Astrocyte (in vitro differentiated cells and primary cell): Measurements from ENCODE around the gene ANKS1A. TPM values are rescaled to one million over a fixed set of nuclear protein-coding genes. Genes with fewer than 3 reads are reported as not detected.

Experiments used
- DNase-seq: peaks from one replicate; pipeline ENCODE4 v3.0.0-alpha.2; 2010; ENCODE audit warnings: low read depth
- FAIRE-seq: peaks from 2 replicates; lab custom pipeline; 2011; peaks lifted over from hg19 to GRCh38; lab: Jason Lieb, UNC
- H2AFZ ChIP-seq: 2 replicates; pipeline ENCODE4 v1.6.0; 2012; ENCODE audit warnings: low read depth, low read length, inconsistent platforms
- H3K27ac ChIP-seq: 2 replicates; pipeline ENCODE4 v1.5.1; 2011; ENCODE audit warnings: low read depth, low read length, inconsistent platforms
- H3K27me3 ChIP-seq: 2 replicates; pipeline ENCODE4 v1.6.0; 2011; ENCODE audit warnings: low read length, inconsistent platforms; ENCODE audit not compliant: insufficient read depth
- H3K36me3 ChIP-seq: 2 replicates; pipeline ENCODE4 v1.5.1; 2011; ENCODE audit warnings: low read length, inconsistent platforms; ENCODE audit not compliant: insufficient read depth
- H3K4me1 ChIP-seq: 2 replicates; pipeline ENCODE4 v1.5.1; 2011; ENCODE audit warnings: low read length, inconsistent platforms; ENCODE audit not compliant: insufficient read depth
- H3K4me2 ChIP-seq: 2 replicates; pipeline ENCODE4 v1.6.0; 2012; ENCODE audit warnings: low read length, inconsistent platforms
- H3K4me3 ChIP-seq: 2 replicates; pipeline ENCODE4 v1.5.1; 2011; ENCODE audit warnings: low read depth, mild to moderate bottlenecking, low read length, inconsistent platforms; ENCODE audit not compliant: insufficient read depth
- H3K79me2 ChIP-seq: 2 replicates; pipeline ENCODE4 v1.6.0; 2012; ENCODE audit warnings: mild to moderate bottlenecking, low read length, inconsistent platforms; ENCODE audit not compliant: insufficient read depth
- H3K9ac ChIP-seq: 2 replicates; pipeline ENCODE4 v1.6.0; 2012; ENCODE audit warnings: mild to moderate bottlenecking, low read length, inconsistent platforms
- H3K9me3 ChIP-seq: 2 replicates; pipeline ENCODE4 v1.5.1; 2012; ENCODE audit warnings: low read depth, mild to moderate bottlenecking, low read length, inconsistent platforms; ENCODE audit not compliant: insufficient read depth
- H4K20me1 ChIP-seq: 2 replicates; pipeline ENCODE4 v1.6.0; 2012; ENCODE audit warnings: low read length, inconsistent platforms; ENCODE audit not compliant: insufficient read depth
- H3K27ac Mint-ChIP-seq: one replicate; pipeline ENCODE4 v1.8.0; 2021; ENCODE audit warnings: mild to moderate bottlenecking, mixed read lengths; ENCODE audit not compliant: unreplicated experiment
- H3K27me3 Mint-ChIP-seq: one replicate; pipeline ENCODE4 v1.8.0; 2021; ENCODE audit warnings: low read depth, mixed read lengths; ENCODE audit not compliant: unreplicated experiment
- H3K36me3 Mint-ChIP-seq: one replicate; pipeline ENCODE4 v1.8.0; 2021; ENCODE audit warnings: low read depth, mixed read lengths; ENCODE audit not compliant: unreplicated experiment
- H3K4me1 Mint-ChIP-seq: one replicate; pipeline ENCODE4 v1.8.0; 2021; ENCODE audit warnings: low read depth, mixed read lengths; ENCODE audit not compliant: unreplicated experiment
- H3K4me3 Mint-ChIP-seq: one replicate; pipeline ENCODE4 v1.8.0; 2021; ENCODE audit warnings: mild to moderate bottlenecking, moderate library complexity, mixed read lengths; ENCODE audit not compliant: unreplicated experiment
- H3K9me3 Mint-ChIP-seq: one replicate; pipeline ENCODE4 v1.8.0; 2021; ENCODE audit warnings: mild to moderate bottlenecking, mixed read lengths; ENCODE audit not compliant: unreplicated experiment
- CTCF ChIP-seq: IDR thresholded peaks from 2 replicates; pipeline ENCODE4 v1.5.1; 2011; ENCODE audit warnings: low read depth, mild to moderate bottlenecking, inconsistent platforms, low read length, moderate library complexity; ENCODE audit not compliant: insufficient read depth
- EZH2 ChIP-seq: IDR thresholded peaks from 2 replicates; pipeline ENCODE4 v1.6.1; 2012; ENCODE audit warnings: mild to moderate bottlenecking, low read length, inconsistent platforms; ENCODE audit not compliant: insufficient read depth
- total RNA-seq: library from RNA; stranded (reverse); gene quantifications from 2 replicates; pipeline ENCODE4 v1.2.1, GENCODE V29; 2021

Gene ANKS1A
- total RNA-seq, 1 donor from 2014 or later, result 18.0 TPM

GRCh38 chr6:35080016-35080680 lies 191.1 kb downstream of the ANKS1A start:
- H3K27me3 Mint-ChIP-seq, result no peaks in the 10 kb centered on the region
- H3K27me3 ChIP-seq, result no peaks in the 10 kb centered on the region
- no peak for DNase-seq
- no peak overlapping the region for H3K27ac ChIP-seq
- H3K4me1 Mint-ChIP-seq, result peaks cover 14% of the 10 kb centered on the region
- H4K20me1 ChIP-seq, result no peaks in the 10 kb centered on the region
- H3K9me3 Mint-ChIP-seq, result no peaks in the 10 kb centered on the region
- no peak overlapping the region for H3K4me3 Mint-ChIP-seq
- no peaks in the 10 kb centered on the region for H3K79me2 ChIP-seq
- H3K4me1 ChIP-seq, result peaks cover 18% of the 10 kb centered on the region
- TF ChIP-seq CTCF (no peak), EZH2 (no peak)
- no peaks in the 10 kb centered on the region for H3K36me3 ChIP-seq
- no peak overlapping the region for H2AFZ ChIP-seq
- peaks cover 12% of the 10 kb centered on the region for H3K36me3 Mint-ChIP-seq
- H3K4me3 ChIP-seq, result no peak overlapping the region
- H3K9me3 ChIP-seq, result no peaks in the 10 kb centered on the region
- FAIRE-seq, result no peak
- H3K27ac Mint-ChIP-seq, result no peak overlapping the region
- H3K4me2 ChIP-seq, result no peak overlapping the region
- H3K9ac ChIP-seq, result no peak overlapping the region

GRCh38 chr6:35080821-35081425 lies 191.9 kb downstream of the ANKS1A start:
- FAIRE-seq, result no peak

More at GRCh38 chr6:35080821-35081425, 191.9 kb downstream of the ANKS1A start:
- Histone ChIP-seq H4K20me1 (no peaks in the 10 kb centered on the region), H3K27me3 (no peaks in the 10 kb centered on the region), H3K27ac (no peak overlapping the region), H3K4me3 (no peak overlapping the region), H3K4me1 (peaks cover 18% of the 10 kb centered on the region), H3K36me3 (no peaks in the 10 kb centered on the region), H3K9me3 (no peaks in the 10 kb centered on the region), H3K9ac (no peak overlapping the region), H2AFZ (no peak overlapping the region), H3K79me2 (no peaks in the 10 kb centered on the region), H3K4me2 (peak overlapping the region; percentile 60)
- TF ChIP-seq EZH2, result no peak
- no peak for TF ChIP-seq CTCF
- H3K9me3 Mint-ChIP-seq, result no peaks in the 10 kb centered on the region
- H3K4me3 Mint-ChIP-seq, result no peak overlapping the region
- no peaks in the 10 kb centered on the region for H3K27me3 Mint-ChIP-seq
- H3K27ac Mint-ChIP-seq, result no peak overlapping the region
- peaks cover 14% of the 10 kb centered on the region for H3K4me1 Mint-ChIP-seq
- no peak for DNase-seq
- peaks cover 14% of the 10 kb centered on the region for H3K36me3 Mint-ChIP-seq
